H1 (cell line): ENCODE results near the gene FIZ1. TPM values are rescaled to one million over a fixed set of nuclear protein-coding genes. Genes with fewer than 3 reads are reported as not detected.
A peak's percentile ranks its signal among the peaks of the same experiment; 100 is the strongest.

ENCODE experiments used
- CHD2 ChIP-seq: IDR thresholded peaks from 2 replicates; pipeline ENCODE4 v1.6.1; 2012; ENCODE audit warnings: low read length, improper control_type of control experiment
- EZH2 ChIP-seq: fragments of 200-600 bp; sonication (generic); IDR thresholded peaks from 2 replicates; pipeline ENCODE4 v1.7.1; 2012; ENCODE audit warnings: low read depth, mild to moderate bottlenecking, moderate library complexity, low read length, inconsistent platforms; ENCODE audit not compliant: severe bottlenecking
- GTF2F1 ChIP-seq: IDR thresholded peaks from 2 replicates; pipeline ENCODE4 v1.6.1; 2012; ENCODE audit warnings: low read depth, low read length, improper control_type of control experiment, borderline replicate concordance
- HDAC6 ChIP-seq: IDR thresholded peaks from one replicate; pipeline ENCODE4 v1.7.1; 2012; ENCODE audit warnings: low read depth, mild to moderate bottlenecking, inconsistent platforms, low read length, moderate library complexity
- RBBP5 ChIP-seq: IDR thresholded peaks from 2 replicates; pipeline ENCODE4 v1.7.1; 2012; ENCODE audit warnings: low read depth, mild to moderate bottlenecking, inconsistent platforms, low read length, moderate library complexity, borderline replicate concordance
- RNF2 ChIP-seq: fragments of 200-900, 300-1000 bp; sonication (generic); IDR thresholded peaks from 2 replicates; pipeline ENCODE4 v1.7.1; 2016; ENCODE audit warnings: borderline replicate concordance, low read depth, mild to moderate bottlenecking, antibody characterized with exemption, low read length; ENCODE audit not compliant: poor library complexity, severe bottlenecking; ENCODE audit errors: missing control alignments
- TCF12 ChIP-seq: IDR thresholded peaks from 2 replicates; pipeline ENCODE4 v1.6.1; 2011; ENCODE audit warnings: low read depth, mild to moderate bottlenecking, low read length
- YY1 ChIP-seq: IDR thresholded peaks from 2 replicates; pipeline ENCODE4 v1.6.1; 2011; ENCODE audit warnings: low read depth, mild to moderate bottlenecking, low read length
- polyA plus RNA-seq, 7 experiments: library from polyadenylated mRNA; depleted of rRNA in 3 of 7; stranded (reverse) in 5 of 7; unstranded in 2 of 7; fragments of >200 nt in 5 of 7; fragments of 200-250 nt in 2 of 7; gene quantifications; 1 replicate in 5 of 7; 2 replicates in 1 of 7; 4 replicates in 1 of 7; pipeline versions ENCODE4 v1.2.1 to v1.2.3, GENCODE V29; 2011 to 2013; ENCODE audit warnings: missing spikeins in 2 of 7, mixed read lengths in 2 of 7
- total RNA-seq: library from RNA; stranded (reverse); fragmentation: NEBNext Ultra II Directional; extraction: Animal tissue kit (Norgen Biotek cat#: 25700); gene quantifications from 2 replicates; pipeline ENCODE4 v1.2.1, GENCODE V29; 2021
- TF ChIP-seq, protein P1 (sequence below): fragments of 300-600 bp; sonication (generic); IDR thresholded peaks from 2 replicates; pipeline ENCODE4 v1.7.1; 2012; ENCODE audit warnings: low read length, moderate library complexity, mild to moderate bottlenecking, inconsistent platforms; ENCODE audit not compliant: insufficient replicate concordance

The FIZ1 gene
- total and polyA plus RNA-seq, 2 of the 8 experiments (the other 6 are each of a cell fraction or from before 2014, with no cell fraction given) = 9.1 to 18.5 TPM

DNA sequence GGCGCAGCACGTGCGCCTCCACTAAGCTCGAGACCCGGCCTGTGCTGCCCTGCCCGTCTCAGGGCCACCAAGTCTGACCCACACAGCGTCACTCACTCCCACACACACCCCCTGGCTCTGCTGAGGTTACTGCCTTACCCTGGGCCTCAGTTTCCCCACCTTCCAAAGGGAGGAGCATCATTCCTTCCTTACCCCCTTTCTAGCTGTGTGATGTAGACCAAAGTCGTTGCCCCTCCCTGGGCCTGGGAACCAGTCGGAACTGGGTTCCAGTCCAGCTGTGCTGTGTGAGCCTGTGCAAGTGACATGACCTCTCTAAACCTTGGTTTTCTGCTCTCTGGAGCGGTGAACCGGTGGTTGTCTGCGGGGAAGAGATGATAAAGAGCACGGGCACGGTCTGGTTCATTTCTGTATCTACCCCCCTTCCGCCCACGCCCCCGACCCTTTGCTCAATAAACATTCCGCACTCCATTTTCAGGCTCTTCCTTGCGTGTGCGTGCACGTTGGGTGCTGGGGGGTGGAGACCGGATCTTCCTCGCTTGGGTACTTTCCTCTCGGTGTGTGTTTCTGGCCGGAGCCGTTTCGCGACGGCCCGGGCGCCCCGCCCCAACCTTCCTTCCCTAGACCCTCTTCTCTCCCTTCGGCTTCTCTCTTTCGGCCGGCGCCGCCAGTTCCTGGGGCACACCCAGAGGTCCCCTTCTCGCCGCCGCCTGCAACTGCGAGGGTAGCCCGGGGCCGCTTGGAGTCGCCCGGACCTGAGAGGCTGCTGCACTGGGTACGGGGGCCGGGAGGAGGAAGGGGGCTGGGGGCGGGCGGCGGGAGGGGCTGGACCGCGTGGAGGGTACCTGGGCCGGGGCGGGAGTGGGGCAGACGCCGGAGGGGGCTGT, 43.9 kb upstream of the FIZ1 start, which contains the start of gene ZNF581 (continued):
- 0 out of 2 replicates have a peak, but pooled peaks have one; percentile 58 for TF ChIP-seq YY1
- no peak for TF ChIP-seq EZH2
- no peak for TF ChIP-seq GTF2F1
- no peak for TF ChIP-seq RBBP5
- TF ChIP-seq RNF2 = no peak
- no peak for TF ChIP-seq TCF12
- no peak for TF ChIP-seq HDAC6
- TF ChIP-seq CHD2 = no peak
- TF ChIP-seq, protein P1, sequence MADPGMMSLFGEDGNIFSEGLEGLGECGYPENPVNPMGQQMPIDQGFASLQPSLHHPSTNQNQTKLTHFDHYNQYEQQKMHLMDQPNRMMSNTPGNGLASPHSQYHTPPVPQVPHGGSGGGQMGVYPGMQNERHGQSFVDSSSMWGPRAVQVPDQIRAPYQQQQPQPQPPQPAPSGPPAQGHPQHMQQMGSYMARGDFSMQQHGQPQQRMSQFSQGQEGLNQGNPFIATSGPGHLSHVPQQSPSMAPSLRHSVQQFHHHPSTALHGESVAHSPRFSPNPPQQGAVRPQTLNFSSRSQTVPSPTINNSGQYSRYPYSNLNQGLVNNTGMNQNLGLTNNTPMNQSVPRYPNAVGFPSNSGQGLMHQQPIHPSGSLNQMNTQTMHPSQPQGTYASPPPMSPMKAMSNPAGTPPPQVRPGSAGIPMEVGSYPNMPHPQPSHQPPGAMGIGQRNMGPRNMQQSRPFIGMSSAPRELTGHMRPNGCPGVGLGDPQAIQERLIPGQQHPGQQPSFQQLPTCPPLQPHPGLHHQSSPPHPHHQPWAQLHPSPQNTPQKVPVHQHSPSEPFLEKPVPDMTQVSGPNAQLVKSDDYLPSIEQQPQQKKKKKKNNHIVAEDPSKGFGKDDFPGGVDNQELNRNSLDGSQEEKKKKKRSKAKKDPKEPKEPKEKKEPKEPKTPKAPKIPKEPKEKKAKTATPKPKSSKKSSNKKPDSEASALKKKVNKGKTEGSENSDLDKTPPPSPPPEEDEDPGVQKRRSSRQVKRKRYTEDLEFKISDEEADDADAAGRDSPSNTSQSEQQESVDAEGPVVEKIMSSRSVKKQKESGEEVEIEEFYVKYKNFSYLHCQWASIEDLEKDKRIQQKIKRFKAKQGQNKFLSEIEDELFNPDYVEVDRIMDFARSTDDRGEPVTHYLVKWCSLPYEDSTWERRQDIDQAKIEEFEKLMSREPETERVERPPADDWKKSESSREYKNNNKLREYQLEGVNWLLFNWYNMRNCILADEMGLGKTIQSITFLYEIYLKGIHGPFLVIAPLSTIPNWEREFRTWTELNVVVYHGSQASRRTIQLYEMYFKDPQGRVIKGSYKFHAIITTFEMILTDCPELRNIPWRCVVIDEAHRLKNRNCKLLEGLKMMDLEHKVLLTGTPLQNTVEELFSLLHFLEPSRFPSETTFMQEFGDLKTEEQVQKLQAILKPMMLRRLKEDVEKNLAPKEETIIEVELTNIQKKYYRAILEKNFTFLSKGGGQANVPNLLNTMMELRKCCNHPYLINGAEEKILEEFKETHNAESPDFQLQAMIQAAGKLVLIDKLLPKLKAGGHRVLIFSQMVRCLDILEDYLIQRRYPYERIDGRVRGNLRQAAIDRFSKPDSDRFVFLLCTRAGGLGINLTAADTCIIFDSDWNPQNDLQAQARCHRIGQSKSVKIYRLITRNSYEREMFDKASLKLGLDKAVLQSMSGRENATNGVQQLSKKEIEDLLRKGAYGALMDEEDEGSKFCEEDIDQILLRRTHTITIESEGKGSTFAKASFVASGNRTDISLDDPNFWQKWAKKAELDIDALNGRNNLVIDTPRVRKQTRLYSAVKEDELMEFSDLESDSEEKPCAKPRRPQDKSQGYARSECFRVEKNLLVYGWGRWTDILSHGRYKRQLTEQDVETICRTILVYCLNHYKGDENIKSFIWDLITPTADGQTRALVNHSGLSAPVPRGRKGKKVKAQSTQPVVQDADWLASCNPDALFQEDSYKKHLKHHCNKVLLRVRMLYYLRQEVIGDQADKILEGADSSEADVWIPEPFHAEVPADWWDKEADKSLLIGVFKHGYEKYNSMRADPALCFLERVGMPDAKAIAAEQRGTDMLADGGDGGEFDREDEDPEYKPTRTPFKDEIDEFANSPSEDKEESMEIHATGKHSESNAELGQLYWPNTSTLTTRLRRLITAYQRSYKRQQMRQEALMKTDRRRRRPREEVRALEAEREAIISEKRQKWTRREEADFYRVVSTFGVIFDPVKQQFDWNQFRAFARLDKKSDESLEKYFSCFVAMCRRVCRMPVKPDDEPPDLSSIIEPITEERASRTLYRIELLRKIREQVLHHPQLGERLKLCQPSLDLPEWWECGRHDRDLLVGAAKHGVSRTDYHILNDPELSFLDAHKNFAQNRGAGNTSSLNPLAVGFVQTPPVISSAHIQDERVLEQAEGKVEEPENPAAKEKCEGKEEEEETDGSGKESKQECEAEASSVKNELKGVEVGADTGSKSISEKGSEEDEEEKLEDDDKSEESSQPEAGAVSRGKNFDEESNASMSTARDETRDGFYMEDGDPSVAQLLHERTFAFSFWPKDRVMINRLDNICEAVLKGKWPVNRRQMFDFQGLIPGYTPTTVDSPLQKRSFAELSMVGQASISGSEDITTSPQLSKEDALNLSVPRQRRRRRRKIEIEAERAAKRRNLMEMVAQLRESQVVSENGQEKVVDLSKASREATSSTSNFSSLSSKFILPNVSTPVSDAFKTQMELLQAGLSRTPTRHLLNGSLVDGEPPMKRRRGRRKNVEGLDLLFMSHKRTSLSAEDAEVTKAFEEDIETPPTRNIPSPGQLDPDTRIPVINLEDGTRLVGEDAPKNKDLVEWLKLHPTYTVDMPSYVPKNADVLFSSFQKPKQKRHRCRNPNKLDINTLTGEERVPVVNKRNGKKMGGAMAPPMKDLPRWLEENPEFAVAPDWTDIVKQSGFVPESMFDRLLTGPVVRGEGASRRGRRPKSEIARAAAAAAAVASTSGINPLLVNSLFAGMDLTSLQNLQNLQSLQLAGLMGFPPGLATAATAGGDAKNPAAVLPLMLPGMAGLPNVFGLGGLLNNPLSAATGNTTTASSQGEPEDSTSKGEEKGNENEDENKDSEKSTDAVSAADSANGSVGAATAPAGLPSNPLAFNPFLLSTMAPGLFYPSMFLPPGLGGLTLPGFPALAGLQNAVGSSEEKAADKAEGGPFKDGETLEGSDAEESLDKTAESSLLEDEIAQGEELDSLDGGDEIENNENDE = no peak
